Breast epithelium (tissue), 3 donors: ENCODE data around the gene RDH16.

Source experiments
- POLR2A ChIP-seq: fragments of 450-650 bp; IDR thresholded peaks from one replicate; pipeline ENCODE4 v1.6.1; 2016; ENCODE audit warnings: antibody characterized with exemption, mild to moderate bottlenecking, moderate library complexity
- TF ChIP-seq, protein P1 (sequence below), 3 donors: fragments of 450-650 bp; IDR thresholded peaks; one replicate each; pipeline ENCODE4 v1.5.1; 2016 to 2017; ENCODE audit warnings: antibody characterized with exemption in 3 of 3, mild to moderate bottlenecking in 3 of 3, moderate library complexity in 3 of 3

DNA sequence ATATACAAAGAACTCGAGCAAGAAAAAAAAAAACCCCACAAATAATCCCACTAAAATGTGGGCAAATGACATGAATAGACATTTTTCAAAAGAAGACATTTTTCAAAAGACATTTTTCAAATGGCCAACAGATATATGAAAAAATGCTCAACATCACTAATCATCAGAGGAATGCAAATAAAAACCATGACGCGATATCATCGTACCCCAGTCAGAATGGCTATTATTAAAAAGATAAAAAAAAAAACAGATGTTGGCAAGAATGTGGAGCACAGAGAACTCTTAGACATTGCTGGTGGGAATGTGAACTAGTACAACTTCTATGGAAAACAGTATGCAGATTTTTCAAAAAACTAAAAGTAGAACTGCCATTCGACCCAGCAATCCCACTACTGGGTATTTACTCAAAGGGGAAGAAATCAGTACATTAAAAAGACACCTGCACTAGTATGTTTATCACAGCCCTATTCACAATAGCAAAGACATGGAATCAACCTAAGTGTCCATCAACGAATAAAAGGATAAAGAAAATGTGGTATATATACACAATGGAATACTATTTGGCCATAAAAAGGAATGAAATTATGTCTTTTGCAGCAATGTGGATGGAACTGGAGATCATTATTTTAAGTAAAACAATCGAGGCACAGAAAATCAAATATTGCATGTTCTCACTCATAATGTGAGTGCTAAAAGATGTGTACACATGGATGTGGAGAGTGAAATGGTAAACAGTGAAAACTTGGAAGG is 32.6 kb upstream of the RDH16 start:
- no peak for TF ChIP-seq POLR2A
- TF ChIP-seq, protein P1, sequence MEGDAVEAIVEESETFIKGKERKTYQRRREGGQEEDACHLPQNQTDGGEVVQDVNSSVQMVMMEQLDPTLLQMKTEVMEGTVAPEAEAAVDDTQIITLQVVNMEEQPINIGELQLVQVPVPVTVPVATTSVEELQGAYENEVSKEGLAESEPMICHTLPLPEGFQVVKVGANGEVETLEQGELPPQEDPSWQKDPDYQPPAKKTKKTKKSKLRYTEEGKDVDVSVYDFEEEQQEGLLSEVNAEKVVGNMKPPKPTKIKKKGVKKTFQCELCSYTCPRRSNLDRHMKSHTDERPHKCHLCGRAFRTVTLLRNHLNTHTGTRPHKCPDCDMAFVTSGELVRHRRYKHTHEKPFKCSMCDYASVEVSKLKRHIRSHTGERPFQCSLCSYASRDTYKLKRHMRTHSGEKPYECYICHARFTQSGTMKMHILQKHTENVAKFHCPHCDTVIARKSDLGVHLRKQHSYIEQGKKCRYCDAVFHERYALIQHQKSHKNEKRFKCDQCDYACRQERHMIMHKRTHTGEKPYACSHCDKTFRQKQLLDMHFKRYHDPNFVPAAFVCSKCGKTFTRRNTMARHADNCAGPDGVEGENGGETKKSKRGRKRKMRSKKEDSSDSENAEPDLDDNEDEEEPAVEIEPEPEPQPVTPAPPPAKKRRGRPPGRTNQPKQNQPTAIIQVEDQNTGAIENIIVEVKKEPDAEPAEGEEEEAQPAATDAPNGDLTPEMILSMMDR (IDR thresholded peaks at IDR 0.05) = no peak
